ENCODE data around the gene CASKIN2.

DNA sequence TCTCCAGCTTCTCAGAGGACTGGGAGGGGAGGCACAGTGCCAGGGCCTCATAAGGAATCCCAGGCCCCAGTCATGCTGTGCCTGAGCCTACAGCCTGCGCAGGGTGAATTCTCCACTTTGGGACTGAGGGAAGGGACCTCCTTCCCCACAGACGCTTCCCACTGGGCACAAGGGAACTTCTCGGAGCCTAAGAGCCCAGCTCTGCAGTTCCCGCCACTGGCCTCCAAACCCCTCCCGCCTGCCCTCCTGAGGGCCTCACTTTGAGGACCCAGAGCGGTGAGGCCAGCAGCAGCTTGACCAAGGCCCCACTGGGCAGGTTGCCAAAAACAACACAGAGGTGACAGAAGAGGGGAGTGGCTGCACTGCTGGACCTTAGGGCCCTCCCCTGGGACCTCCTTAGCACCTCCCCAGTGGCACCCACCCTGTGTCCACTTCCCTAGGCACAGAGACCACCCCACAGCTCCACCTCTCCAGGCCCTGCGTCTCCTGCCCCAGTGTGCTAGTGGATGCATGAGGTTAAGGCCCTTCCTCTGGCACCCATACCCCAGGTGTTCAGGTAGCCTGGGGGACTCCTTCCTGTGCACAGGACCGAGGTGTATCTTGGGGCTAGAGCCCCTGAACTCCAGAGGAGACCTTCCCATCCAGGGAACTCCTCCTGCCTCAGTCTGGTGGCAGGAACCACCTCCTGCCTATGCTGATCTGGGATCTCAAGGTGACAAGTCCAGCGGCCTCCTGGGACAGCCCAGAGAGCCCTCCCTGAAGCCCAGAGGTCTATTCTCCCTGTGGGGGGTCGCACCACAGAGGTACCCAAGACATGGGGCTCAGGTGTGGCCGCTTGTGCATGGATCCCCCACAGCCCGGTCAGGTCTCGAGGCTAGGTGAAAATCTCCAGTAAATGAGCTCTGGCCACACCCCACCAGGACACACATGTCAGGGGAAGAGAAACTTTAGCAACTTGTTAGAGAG is 3.4 kb downstream of the CASKIN2 start:
- TF ChIP-seq, protein P1, sequence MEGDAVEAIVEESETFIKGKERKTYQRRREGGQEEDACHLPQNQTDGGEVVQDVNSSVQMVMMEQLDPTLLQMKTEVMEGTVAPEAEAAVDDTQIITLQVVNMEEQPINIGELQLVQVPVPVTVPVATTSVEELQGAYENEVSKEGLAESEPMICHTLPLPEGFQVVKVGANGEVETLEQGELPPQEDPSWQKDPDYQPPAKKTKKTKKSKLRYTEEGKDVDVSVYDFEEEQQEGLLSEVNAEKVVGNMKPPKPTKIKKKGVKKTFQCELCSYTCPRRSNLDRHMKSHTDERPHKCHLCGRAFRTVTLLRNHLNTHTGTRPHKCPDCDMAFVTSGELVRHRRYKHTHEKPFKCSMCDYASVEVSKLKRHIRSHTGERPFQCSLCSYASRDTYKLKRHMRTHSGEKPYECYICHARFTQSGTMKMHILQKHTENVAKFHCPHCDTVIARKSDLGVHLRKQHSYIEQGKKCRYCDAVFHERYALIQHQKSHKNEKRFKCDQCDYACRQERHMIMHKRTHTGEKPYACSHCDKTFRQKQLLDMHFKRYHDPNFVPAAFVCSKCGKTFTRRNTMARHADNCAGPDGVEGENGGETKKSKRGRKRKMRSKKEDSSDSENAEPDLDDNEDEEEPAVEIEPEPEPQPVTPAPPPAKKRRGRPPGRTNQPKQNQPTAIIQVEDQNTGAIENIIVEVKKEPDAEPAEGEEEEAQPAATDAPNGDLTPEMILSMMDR (IDR thresholded peaks at IDR 0.05): no peak
- TF ChIP-seq POLR2AphosphoS5 (IDR thresholded peaks at IDR 0.05): no peak
